ENCODE results near the gene CTIF.

Gene CTIF

DNA sequence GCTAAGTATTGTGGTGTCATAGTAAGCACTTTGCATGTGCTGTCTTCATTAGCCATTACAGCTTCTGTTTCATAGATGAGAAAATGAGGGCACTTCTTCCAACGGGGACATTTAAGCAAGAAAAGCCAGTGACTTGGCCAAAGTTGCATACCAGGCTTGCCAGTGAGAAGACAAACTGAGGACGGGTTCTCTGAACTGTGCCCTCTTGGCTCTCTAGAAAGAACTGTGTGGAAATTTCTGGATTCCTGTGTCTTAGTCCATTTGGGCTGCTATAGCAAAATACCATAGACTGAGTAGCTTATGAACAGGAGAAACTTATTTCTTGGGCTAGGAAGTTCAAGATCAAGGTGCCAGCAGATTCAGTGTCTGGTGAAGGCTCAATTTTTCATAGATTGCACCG is 13.3 kb downstream of the CTIF start:
- DNase-seq (ENCODE audit: low read depth) = no peak

DNA sequence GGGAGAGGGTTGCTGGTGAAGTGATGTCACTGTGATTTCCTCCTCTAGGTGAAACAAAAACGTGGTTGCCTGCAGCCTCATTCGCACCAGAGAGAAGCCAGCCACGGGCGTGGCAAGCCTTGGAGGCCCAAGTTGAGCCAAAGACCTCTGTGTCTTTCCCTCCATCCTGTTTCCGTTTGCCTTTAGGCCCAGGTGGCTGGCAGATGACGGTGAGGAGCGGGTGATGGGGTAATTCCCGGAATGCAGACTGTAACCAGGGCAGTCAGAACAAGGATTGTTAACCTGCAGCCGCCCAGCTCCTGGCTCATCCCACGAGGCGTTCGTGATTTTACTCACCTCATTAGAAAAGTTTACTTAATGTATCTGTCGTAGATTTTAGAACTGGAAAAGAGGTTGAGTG is 14.4 kb downstream of the CTIF start:
- DNase-seq (ENCODE audit: low read depth) = no peak

DNA sequence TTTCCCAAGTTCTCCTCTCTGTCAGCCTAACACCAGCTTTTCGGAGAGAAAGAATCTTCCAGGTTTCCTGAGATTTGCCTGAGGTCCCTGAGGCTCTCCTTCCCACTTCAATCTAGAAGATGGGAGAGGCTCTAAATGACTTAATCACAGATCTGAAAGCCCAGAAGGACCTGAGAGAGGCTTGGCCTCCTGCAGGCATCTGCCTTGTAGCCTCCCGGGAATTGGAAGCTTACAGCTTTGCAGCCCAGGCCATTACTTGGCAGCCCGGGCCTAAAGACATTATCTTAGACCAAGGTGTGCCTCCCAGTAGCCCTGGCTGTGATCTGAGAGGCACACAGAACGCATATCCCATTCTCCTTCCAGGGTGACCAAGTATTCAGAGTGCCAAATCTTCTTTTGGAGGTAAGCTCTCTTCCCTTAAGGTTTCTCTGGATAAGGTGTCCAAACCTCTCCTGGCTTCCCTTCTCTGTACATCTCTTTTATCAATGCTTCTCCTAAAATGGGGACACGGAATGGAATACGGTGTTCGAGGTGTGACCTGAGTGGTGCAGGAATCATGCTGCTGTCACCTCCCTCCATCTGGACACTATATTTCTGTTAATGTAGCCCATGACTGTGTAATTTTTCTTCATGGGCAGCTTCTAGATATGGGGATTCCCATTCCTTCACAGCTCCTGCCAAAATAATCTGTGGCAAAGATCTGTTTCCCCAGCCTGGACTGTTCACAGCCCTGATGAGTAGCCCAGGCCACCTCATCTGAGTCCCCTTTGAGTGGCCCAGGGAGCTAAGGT is 16.0 kb downstream of the CTIF start:
- no peak for DNase-seq (ENCODE audit: low read depth)

DNA sequence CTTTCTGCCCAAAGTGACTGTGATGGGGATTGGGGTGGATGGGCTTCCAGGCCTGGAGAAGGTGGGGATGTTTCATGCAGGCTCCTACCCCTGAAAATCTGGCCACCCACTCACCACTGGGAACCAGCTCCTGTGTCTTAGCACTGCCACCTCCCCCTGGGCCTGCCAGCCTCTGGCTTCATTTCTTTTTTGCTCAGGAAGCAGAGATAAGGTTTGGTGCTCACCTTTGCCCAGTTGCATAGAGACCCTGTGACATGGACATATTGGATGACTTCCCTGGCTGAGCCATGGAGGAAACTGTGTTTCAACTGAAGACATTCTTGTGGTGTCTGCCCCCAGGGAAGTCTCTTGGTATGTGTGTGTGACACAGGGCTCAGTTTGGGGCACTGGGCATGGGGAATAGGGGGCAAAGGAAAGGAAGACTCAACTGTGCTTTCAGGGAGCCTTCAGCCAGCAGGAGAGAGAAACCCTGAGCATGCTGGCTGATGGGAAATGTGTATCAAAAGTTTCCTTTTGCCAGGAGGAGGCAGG is 16.7 kb downstream of the CTIF start:
- DNase-seq (ENCODE audit: low read depth) = no peak

- DNase-seq (ENCODE audit: low read depth) = no peak
Measured at GRCh38 chr18:48557640-48558174, 18.9 kb downstream of the CTIF start.

DNA sequence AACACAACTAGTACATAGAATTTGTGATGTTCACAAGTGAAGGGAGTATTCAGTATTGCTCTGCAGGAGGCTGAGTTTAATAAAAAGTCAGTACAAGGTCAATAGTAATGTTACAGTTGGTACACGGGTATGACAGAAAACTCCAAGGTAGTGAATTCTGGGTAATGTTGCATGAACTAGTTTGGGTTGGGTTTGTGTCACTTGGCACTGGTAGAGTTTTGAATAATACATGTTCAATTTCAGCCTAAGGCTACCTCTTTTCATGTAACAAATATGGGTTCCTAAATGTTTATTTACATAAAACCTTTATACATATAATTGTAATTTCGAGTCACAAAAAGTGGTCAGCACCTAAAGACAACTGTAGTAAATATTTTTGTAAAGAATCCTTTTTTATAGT is 19.4 kb downstream of the CTIF start:
- DNase-seq (ENCODE audit: low read depth) = no peak

DNA sequence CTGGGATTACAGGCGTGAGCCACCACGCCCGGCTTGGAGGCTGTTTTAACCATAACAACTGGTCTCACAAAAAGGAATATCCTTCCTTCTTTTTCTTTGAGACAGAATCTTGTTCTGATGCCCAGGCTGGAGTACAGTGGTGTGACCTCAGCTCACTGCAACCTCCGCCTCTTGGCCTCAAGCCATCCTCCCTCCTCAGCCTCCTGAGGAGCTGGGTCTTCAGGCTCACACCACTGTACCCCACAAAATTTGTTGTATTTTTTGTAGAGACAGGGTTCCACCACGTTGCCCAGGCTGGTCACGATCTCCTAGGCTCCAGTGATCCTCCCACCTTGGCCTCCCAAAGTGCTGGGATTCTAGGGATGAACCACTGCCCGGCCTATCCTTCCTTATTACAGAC is 21.7 kb downstream of the CTIF start:
- DNase-seq (ENCODE audit: low read depth) = no peak

DNA sequence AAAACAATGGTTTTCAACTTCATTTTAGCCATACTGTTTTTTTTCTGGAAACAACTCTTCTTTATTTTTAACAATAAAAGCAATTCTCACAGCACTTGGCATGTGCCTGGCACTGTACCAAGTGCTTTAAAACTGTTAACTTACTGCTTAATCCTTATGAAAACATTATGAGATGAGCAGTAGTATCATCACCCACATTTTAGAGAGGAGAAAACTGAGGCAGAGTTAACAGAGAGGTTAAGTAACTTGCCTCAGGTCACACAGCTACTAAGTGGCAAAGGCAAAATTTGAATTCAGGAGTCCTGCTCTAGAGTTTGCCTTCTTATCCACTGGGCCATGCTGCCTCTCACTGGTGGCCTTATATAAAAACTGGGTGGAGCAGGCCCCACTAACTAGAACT is 23.2 kb downstream of the CTIF start:
- no peak for DNase-seq (ENCODE audit: low read depth)

- DNase-seq (ENCODE audit: low read depth) = peak; percentile 80
Measured at GRCh38 chr18:48563027-48563426, 24.2 kb downstream of the CTIF start.

GRCh38 chr18:48564139-48564538 is 25.3 kb downstream of the CTIF start:
- DNase-seq (ENCODE audit: low read depth) = no peak

DNA sequence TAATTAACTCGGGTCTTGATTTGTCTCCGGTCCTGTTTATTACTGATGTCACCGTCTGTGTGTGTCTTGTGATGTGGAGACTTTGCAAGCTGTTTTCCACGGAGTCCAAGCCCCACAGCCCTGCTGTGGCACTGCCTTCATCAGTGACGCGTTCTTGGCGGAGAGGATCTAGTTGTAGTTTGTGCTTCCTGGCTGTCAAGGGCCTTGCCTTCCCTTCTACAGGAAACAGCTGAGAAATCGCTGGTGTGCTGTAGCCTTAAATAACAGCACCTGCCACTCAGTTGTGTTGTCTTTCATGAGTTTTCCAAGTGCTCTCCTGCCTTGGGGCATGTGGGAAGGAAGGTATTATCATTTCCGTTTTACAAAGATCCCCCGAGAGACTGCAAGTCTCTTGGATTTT is 26.3 kb downstream of the CTIF start:
- DNase-seq (ENCODE audit: low read depth) = no peak

GRCh38 chr18:48566589-48566988 is 27.8 kb downstream of the CTIF start:
- no peak for DNase-seq (ENCODE audit: low read depth)

DNA sequence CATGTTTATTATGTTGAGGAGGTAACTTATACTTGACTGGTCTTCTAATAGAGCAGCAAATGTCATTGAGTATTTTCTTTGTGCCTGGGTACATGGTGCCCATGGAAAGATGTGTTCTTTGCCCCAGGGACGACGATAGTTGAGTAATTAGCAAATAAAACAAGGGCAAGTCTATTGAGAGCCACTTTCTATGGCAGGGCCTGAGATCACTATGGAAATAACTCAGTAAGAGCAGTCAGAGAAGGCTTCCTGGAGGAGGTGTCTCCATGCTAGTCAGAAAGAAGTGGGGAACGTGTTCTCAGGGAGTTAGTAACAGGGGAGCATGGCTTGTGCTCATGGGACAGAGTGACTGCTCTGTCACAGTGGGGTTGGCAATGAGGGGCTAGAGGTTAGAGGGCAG is 28.6 kb downstream of the CTIF start:
- no peak for DNase-seq (ENCODE audit: low read depth)

DNA sequence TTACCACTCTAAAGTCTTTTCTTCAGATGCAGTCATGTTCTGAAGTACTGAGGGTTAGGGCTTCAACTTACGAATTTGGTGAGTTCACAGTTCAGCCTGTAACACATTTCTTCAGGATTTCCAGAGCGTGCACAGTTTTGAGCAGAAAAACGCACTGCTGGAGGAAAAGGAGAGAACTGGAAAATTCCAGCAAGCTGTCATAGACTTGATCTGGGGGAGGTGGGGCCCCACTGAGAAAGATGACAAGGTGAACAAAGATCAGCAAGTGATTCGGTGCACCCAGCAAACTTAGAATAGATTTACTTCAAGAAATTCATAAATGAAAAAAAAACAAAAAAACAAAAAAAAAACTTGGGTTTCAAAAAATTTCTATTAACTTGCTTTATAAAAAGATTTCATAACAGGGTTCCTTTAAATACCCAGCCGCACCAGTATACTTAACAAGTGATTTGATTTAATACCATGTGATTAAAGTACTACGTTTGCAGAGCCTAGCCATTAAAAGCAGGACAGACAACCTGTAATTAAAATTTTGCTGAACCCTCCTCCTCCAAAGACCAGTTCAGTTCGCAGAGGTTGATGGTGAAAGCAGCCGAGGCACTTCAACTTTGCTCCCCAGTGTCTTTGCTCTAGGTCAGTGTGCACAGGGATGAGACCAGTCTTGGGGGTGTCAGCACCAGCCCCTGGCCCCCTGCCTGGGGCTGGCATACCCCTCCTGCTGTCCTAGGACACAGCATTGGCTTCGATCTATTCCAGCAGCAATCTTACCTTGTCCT is 30.5 kb downstream of the CTIF start:
- no peak for DNase-seq (ENCODE audit: low read depth)

DNA sequence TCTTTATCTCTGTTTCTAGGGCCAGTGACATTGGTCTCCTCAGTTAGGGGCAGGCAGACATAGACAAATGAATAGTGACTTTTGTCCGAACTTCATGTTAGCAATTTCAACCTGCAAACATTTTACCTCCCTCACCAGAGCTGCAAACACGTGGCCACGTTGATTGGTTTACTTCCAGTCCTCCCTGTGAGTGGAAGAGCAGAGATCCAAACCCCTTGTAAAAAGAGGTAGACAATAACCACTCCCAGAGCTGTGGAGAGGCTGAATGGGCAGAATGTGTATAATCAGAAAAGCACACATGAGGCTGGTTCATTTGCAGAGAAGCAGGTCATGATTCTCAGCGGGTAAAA is 31.1 kb downstream of the CTIF start:
- no peak for DNase-seq (ENCODE audit: low read depth)

DNA sequence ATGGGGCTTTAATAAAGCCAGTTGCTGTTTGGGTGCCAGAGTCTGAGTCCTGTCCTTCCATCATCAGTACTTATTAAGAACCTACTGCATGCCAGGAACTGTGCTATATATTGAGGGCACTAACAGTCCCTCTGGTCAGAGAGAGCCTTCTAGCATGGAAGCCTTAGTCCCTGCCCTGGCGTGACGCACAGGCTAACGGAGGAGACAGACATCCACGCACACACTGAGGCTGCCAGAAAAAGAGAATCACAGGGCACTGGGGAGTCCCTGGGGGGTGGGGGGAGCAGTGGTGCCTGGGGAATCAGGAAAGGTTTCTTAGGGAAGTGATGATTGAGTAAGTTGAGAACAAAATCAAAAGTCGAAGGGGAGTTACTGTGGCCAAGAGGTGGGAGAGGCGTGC is 31.5 kb downstream of the CTIF start:
- DNase-seq (ENCODE audit: low read depth) = no peak

DNA sequence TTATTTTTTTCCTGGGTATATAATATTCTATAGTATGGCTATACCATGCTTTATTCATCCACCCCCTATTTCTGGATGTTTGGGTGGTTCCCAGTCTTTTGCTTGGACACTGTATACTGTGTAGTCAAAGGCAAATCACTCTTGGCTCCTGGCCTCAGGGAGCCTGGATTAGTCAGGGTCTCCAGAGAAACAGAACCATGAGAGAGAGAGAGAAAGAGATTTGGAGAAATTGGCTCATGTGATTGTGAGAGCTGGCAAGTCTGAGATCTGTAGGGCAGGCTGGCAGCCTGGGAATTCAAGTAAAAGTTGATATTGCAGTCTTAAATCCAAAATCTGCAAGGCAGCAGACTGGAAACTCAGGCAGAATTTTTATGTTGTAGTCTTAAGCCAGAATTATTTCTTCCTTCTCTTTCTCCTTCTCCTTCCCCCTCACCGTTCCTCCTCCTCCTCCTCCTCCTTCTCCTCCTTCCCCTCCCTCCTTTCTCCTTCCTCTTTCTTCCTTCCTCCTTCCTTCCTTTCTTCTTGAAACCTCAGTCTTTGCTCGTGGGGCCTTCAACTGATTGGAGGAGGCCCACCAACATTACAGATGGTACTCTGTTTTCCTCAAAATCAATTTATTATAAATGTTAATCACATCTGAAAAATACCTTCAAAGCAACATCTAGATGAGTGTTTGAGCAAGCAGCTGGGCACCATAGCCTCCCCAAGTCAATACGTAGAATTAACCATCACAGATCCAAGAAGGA is 33.0 kb downstream of the CTIF start:
- DNase-seq (ENCODE audit: low read depth) = no peak

DNA sequence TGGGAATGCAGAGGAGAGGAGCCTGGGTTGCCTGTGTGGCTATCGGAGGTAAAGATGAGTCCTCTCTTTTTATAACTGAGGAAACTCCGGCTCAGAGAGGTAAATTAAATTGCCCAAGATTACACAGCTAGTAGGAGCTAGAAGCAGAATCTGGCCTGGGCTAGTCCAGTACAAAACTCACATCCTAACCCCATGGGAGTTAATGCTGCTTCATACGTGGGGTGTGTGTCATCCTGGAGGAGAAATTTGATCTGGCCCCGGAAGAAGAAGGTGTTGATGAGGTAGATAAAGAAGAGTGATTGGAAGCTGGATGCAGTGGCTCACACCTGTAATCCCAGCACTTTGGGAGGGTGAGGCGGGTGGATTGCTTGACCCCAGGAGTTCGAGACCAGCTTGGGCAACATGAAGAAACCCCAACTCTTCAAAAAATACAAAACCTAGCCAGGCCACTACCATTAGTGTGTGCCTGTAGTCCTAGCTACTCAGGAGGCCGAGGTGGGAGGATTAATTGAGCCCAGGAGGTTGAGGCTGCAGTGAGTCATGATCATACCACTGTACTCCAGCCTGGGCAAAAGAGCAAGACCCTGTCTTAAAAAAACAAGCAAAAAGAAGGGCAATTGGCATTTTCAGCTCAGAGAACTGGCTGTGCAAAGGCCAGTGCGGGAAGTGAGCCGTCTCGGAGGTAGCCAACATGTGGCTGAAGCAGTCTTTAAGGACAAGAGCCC is 33.7 kb downstream of the CTIF start:
- no peak for DNase-seq (ENCODE audit: low read depth)

- DNase-seq (ENCODE audit: low read depth) = no peak
Measured at GRCh38 chr18:48573632-48574283, 34.9 kb downstream of the CTIF start.

GRCh38 chr18:48574667-48575300 is 36.0 kb downstream of the CTIF start:
- DNase-seq (ENCODE audit: low read depth) = no peak

DNA sequence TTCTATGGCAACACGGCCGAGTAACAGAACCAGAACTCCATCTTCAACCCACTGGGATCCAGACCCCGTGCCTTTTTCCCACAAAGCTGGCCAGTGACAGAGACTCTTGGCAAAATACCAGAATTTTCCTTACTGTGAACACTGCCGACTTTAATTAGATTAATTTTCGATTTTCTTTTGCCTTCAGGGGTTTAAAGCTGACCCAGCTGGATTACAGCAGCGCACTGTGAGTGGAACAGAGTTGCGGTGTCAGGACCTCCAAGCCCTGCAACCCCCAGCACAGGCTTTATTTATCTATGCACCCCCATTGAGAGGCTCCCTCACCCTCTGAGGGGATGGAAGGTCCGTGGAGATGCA is 36.4 kb downstream of the CTIF start:
- no peak for DNase-seq (ENCODE audit: low read depth)

All from amniotic epithelial cell (primary cell).